ENCODE results near the gene STKLD1.
"Not testable (repeated sequence)": the region's sequence is repeated elsewhere in the genome, so short reads cannot be mapped to it uniquely, and the experiment has no call there.

The STKLD1 gene

GRCh38 chr9:133451865-133452264 is 75.7 kb downstream of the STKLD1 start:
- not testable (repeated sequence) for DNase-seq

GRCh38 chr9:133452562-133452961 is 76.4 kb downstream of the STKLD1 start:
- no peak for DNase-seq

GRCh38 chr9:133453651-133454050 is 77.5 kb downstream of the STKLD1 start:
- no peak for DNase-seq

GRCh38 chr9:133454325-133454724 is 78.2 kb downstream of the STKLD1 start:
- DNase-seq, result no peak

- DNase-seq, result no peak
Measured at GRCh38 chr9:133454943-133455673, 78.9 kb downstream of the STKLD1 start.
